HG02759 (cell line): ENCODE results near the gene TFEB.

Source experiments
- ATAC-seq: cut with Tn5 transposase; IDR thresholded peaks from one replicate; pipeline ENCODE4 v1.9.1; 2021; ENCODE audit warnings: mild to moderate bottlenecking, moderate library complexity; ENCODE audit not compliant: unreplicated experiment

The TFEB gene

DNA sequence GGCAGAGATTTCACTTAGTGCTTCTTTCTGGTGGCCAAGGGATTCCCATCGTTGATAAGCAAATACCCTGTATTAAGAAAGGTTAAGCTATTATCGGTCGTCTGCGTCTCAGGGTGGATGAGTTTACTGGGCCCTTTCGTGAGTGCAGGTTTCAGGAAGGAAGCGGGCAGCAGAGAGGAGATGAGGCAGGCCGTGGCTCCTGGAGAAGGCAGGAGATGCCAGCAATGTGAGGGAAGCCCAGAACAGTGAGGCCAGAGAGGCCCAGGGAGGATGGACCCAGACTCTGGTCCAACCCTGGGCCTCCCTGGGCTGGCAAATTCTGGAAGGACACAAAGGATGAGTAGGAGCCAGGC is 11.2 kb downstream of the TFEB start:
- ATAC-seq, result no peak

DNA sequence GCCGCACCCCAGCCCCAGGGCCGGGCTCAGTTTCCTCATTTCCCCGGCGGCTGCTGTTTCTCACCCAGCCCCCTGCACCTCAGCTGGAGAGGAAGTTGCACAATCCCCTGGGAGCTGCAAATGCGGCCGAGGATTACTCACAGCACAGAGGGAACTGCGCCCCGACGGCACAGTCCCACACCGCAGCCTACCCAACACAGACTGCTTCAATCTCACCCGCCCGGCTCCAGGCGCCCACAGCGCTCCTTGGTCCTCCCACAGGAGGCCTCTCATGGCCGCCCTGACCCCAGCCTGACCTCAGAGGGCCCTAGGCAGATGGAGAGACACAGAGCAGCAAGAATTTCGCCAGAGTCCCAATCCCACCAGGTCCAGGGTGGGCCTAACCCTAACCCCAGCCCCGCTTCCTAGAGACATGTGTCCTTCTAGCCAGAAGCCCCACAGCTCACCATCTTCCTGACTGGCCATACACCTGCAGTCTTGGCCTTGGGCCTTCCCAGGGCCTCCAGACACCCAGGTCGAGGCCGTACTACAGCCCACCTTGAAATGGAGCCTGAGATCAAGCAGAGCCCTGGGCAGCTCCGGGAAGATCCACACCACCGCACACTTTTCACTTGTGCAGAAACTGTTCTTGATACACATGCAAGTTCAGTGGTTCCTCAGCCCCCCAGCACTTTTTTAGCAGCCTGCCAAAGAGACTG is 11.7 kb downstream of the TFEB start:
- ATAC-seq, result peak; percentile 72

GRCh38 chr6:41722969-41723529 is 12.4 kb downstream of the TFEB start:
- no peak for ATAC-seq

GRCh38 chr6:41721414-41721813 is 14.0 kb downstream of the TFEB start:
- no peak for ATAC-seq

DNA sequence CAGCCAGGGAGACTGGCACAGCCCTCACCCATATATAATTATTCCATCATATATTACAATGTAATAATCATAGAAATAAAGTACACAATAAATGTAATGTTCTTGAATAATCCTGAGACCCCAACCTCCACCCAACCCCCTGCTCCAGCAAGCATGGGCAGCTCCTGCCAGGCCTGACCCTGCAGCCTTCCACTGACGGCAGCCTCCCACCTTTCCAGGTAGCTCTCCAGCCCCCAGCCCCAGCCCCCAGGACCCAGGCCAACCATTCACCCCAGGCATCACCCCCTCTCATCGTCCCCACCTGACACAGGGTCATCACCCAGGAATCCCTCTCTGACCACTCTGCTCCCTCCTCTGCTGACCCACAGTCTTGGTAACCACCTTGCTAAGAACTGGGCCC is 14.6 kb downstream of the TFEB start:
- no peak for ATAC-seq

DNA sequence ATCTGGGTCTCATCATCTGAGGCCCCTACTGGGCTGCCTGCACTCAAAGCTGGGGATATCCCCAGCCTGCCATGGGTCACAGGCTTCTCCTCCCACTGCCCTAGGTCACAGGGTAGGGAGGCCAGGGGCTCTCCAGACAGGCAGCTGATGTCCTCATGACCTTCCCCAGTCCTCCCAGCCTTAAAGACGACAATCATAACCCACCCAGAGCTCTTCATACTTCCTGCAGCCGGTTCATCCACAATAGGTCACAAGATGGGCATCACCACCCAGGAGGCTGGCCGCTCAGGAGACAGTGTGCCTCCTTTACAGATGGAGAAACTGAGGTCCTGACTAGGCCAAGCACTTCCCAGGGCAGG is 15.2 kb downstream of the TFEB start:
- ATAC-seq, result peak; percentile 38

- no peak for ATAC-seq
These were observed 15.8 kb downstream of the TFEB start for GRCh38 chr6:41719436-41720261.

- ATAC-seq, result no peak
These were observed 16.6 kb downstream of the TFEB start for GRCh38 chr6:41718828-41719227.

GRCh38 chr6:41717392-41717736 is 18.0 kb downstream of the TFEB start:
- ATAC-seq, result no peak

GRCh38 chr6:41716516-41717391 is 18.7 kb downstream of the TFEB start:
- no peak for ATAC-seq

DNA sequence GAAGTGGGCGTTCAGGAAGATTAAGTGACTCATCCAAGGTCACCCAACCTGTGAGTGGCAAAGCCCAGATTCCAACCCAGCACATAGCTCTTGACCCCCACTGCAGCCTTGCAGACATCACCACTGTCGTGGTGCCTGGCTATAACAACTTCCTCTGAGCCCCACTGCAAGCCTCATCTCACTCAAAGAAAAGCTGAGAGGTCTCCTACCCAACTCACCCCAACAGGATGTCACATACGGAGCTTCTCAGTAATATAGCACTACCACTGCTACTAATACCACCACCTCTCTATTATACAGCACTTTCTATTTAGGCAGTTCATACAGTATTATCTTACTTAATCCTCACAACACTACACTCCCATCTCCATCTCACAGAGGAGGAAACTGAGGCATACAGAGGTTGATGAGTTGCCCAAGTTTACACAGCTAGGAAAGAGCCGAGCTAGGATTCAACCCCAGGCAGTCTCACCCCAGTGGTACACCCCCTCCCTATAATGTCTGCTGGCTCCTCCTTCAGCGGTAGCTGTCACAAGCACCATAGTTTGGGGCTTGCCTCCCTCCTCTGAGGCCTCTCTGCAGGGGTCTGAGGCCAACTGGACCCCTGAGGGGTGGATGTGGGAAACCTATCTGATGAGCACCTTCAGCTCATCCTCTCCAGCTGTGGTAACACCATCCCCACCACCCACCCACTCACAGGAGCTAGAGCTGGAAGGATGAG is 19.5 kb downstream of the TFEB start:
- ATAC-seq, result no peak

- ATAC-seq, result no peak
These were observed 20.7 kb downstream of the TFEB start for GRCh38 chr6:41714556-41715273.

GRCh38 chr6:41713650-41714291 is 21.6 kb downstream of the TFEB start:
- ATAC-seq, result peak; percentile 78

DNA sequence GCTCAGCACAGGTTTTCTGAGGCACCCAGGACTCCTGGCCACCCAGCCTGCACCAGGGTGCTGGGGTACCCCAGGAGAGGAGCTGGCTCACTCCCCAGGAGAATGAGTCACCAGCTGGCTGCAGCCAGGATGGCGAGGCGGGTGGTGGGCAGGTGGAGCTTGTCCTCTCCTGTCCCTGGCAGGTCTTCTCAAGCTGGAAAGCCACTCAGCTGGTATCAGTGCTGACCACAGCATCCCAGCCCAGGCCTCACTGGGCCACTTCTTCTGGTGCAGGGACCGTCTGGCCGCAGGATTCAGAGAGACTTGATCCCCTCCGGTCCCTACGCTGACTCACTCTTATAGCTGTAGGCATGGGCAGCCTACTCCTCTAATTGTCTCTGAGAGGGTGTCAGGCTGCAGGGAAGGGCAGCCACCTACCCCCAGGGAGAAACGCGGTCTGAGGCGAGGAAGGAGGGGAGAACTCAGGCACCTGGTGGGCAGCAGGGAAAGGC is 22.2 kb downstream of the TFEB start:
- peak; percentile 28 for ATAC-seq

GRCh38 chr6:41712651-41713103 is 22.7 kb downstream of the TFEB start:
- ATAC-seq, result no peak

DNA sequence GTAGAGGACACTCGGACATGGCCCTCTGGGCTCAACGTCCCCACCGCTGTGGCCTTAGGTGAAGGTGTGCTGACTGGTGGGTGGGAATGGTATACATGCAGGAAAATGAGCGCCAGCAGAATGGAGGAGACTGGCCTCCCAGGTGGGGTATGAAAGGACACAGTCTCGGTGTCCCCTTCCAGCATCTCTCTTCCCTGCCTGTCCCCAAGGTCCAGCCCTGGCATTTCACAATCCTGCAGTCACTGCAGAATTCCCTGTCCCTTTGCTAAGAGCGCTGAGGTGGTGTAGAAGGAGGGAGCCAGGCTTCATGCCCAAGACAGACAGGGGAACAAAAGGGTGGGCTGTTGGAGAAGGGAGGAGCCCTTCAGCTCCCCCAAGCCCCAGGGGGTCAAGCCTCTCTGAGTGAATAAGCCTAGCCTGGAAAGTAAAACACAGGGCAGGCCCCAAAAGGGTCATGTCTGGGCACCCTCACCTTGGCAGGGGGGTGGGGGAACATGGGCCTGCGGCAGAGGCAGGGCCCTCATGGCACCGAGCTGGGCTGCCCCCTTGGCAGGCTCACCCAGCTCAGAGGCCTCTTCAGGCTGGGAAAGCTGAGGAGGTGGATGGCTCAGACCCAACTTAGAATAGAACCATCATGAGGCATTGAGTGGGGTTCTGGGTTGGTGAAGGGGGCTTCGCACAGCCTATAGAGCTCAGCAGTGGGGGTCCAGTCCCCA is 23.9 kb downstream of the TFEB start:
- ATAC-seq, result no peak

GRCh38 chr6:41709375-41709774 is 26.0 kb downstream of the TFEB start:
- no peak for ATAC-seq

DNA sequence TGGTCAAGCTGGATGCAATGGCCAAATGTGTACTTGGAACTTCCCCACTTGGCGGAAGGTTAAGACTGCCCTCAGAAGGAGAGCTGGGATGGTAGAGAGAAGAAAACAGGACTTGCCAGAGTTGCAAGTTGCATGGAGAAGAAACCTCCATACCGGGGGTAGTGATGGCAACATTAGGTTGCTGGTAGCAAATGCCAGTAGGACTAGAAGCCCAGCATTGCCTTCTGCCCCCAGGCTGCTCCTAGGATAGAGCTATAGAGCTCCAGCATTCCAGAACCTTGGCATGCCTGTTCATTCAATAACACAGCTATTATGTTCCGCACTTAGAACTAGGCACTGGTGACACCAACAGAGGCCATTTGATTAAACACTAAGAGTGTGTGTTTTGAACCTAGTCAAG is 26.6 kb downstream of the TFEB start:
- no peak for ATAC-seq
